ENCODE results near the gene PTPRF. TPM values are rescaled to one million over a fixed set of nuclear protein-coding genes. Genes with fewer than 3 reads are reported as not detected.

The PTPRF gene
- total RNA-seq, 2 experiments from 2014 or later, result 3.8 to 4.5 TPM

- TF ChIP-seq CTCF (IDR thresholded peaks at IDR 0.05), result no peak
- H3K27ac Mint-ChIP-seq, result no peak overlapping the region
- ATAC-seq, result no peak
Observed at GRCh38 chr1:43612406-43612805, 81.7 kb downstream of the PTPRF start.

GRCh38 chr1:43613075-43613942 lies 82.6 kb downstream of the PTPRF start:
- no peak for TF ChIP-seq CTCF (IDR thresholded peaks at IDR 0.05)
- Mint-ChIP-seq H3K9me3 (no peaks in the 10 kb centered on the region), H3K36me3 (ENCODE audit: low read depth) (no peaks in the 10 kb centered on the region), H3K4me1 (ENCODE audit: low read depth) (no peaks in the 10 kb centered on the region), H3K27me3 (no peaks in the 10 kb centered on the region), H3K4me3 (no peak overlapping the region), H3K27ac (no peak overlapping the region)
- POLR2A ChIA-PET, result no interaction called here
- no peak for ATAC-seq
- no peak for DNase-seq
- intact Hi-C loops (cut with micrococcal nuclease), result no loop called here
- CTCF ChIA-PET, result no interaction called here

More at GRCh38 chr1:43612406-43612805, 81.7 kb downstream of the PTPRF start:
- Mint-ChIP-seq H3K9me3 (no peaks in the 10 kb centered on the region), H3K4me3 (no peak overlapping the region), H3K27me3 (no peaks in the 10 kb centered on the region), H3K36me3 (ENCODE audit: low read depth) (no peaks in the 10 kb centered on the region), H3K4me1 (ENCODE audit: low read depth) (no peaks in the 10 kb centered on the region)
- ChIA-PET POLR2A (no interaction called here), CTCF (no interaction called here)
- DNase-seq, result no peak
- intact Hi-C loops (cut with micrococcal nuclease), result no loop called here

GRCh38 chr1:43614211-43614610 lies 83.5 kb downstream of the PTPRF start:
- ChIA-PET POLR2A (no interaction called here), CTCF (no interaction called here)
- H3K27ac Mint-ChIP-seq, result no peak overlapping the region
- no peaks in the 10 kb centered on the region for H3K4me1 Mint-ChIP-seq (ENCODE audit: low read depth)
- intact Hi-C loops (cut with micrococcal nuclease), result no loop called here
- DNase-seq (no peak), ATAC-seq (no peak)
- no peaks in the 10 kb centered on the region for H3K27me3 Mint-ChIP-seq
- no peaks in the 10 kb centered on the region for H3K36me3 Mint-ChIP-seq (ENCODE audit: low read depth)
- no peak for TF ChIP-seq CTCF (IDR thresholded peaks at IDR 0.05)
- H3K4me3 Mint-ChIP-seq, result no peak overlapping the region
- H3K9me3 Mint-ChIP-seq, result no peaks in the 10 kb centered on the region

- Mint-ChIP-seq H3K27ac (no peak overlapping the region), H3K36me3 (ENCODE audit: low read depth) (no peaks in the 10 kb centered on the region), H3K4me3 (no peak overlapping the region), H3K27me3 (no peaks in the 10 kb centered on the region), H3K9me3 (no peaks in the 10 kb centered on the region), H3K4me1 (ENCODE audit: low read depth) (no peaks in the 10 kb centered on the region)
- ATAC-seq (no peak), DNase-seq (no peak)
- intact Hi-C loops (cut with micrococcal nuclease), result no loop called here
- TF ChIP-seq CTCF (IDR thresholded peaks at IDR 0.05), result no peak
- CTCF ChIA-PET, result no interaction called here
- POLR2A ChIA-PET, result no interaction called here
Observed at GRCh38 chr1:43614891-43615290, 84.2 kb downstream of the PTPRF start.

GRCh38 chr1:43616383-43616782 lies 85.7 kb downstream of the PTPRF start:
- ATAC-seq (no peak), DNase-seq (no peak)
- ChIA-PET CTCF (interaction anchor here (0.7 kb wide), 1 partner anchor 87 kb away, joined by 3 read pairs; no protein-coding TSS in a partner anchor), POLR2A (interaction anchor here (0.7 kb wide), 1 partner anchor 62 kb away, joined by 3 read pairs; no protein-coding TSS in a partner anchor)
- no peaks in the 10 kb centered on the region for H3K36me3 Mint-ChIP-seq (ENCODE audit: low read depth)
- no peak overlapping the region for H3K4me3 Mint-ChIP-seq
- H3K4me1 Mint-ChIP-seq (ENCODE audit: low read depth), result no peaks in the 10 kb centered on the region
- no peak for TF ChIP-seq CTCF (IDR thresholded peaks at IDR 0.05)
- intact Hi-C loops (cut with micrococcal nuclease), result no loop called here
- H3K27me3 Mint-ChIP-seq, result no peaks in the 10 kb centered on the region
- H3K27ac Mint-ChIP-seq, result no peak overlapping the region
- H3K9me3 Mint-ChIP-seq, result no peaks in the 10 kb centered on the region
